ENCODE measurements around the gene GSN. TPM values are rescaled to one million over a fixed set of nuclear protein-coding genes. Genes with fewer than 3 reads are reported as not detected.

GSN gene
- polyA plus RNA-seq, 1 donor from 2014 or later: 69.4 TPM

- no peak overlapping the region for H3K4me3 Mint-ChIP-seq
- no peaks in the 10 kb centered on the region for H3K27me3 Mint-ChIP-seq
- H3K9me3 Mint-ChIP-seq: no peaks in the 10 kb centered on the region
- H3K4me1 Mint-ChIP-seq: peaks cover 10 to 18% (median 16%) of the 10 kb centered on the region in 3 donors
- H3K36me3 Mint-ChIP-seq: no peaks in the 10 kb centered on the region
- no peak overlapping the region for H3K27ac Mint-ChIP-seq
These were observed 95.1 kb downstream of the GSN start for GRCh38 chr9:121362813-121363621.

- Mint-ChIP-seq H3K36me3 (no peaks in the 10 kb centered on the region), H3K27ac (peak overlapping the region in 1 of 3 donors; percentile 91), H3K4me1 (peaks cover 11 to 20% (median 15%) of the 10 kb centered on the region in 3 donors)
These were observed 95.6 kb downstream of the GSN start for GRCh38 chr9:121363622-121363961.

GRCh38 chr9:121364077-121364476 is 96.1 kb downstream of the GSN start:
- Mint-ChIP-seq H3K4me3 (no peak overlapping the region), H3K4me1 (peaks cover 10 to 15% (median 11%) of the 10 kb centered on the region in 3 donors), H3K9me3 (no peaks in the 10 kb centered on the region), H3K27me3 (no peaks in the 10 kb centered on the region), H3K36me3 (no peaks in the 10 kb centered on the region), H3K27ac (peak overlapping the region in 1 of 3 donors; percentile 91)

More at GRCh38 chr9:121363622-121363961, 95.6 kb downstream of the GSN start:
- Mint-ChIP-seq H3K9me3 (no peaks in the 10 kb centered on the region), H3K4me3 (no peak overlapping the region), H3K27me3 (no peaks in the 10 kb centered on the region)

- H3K27ac Mint-ChIP-seq: peak overlapping the region in 1 of 3 donors; percentile 7
- H3K9me3 Mint-ChIP-seq: no peaks in the 10 kb centered on the region
- H3K4me3 Mint-ChIP-seq: no peak overlapping the region
- no peaks in the 10 kb centered on the region for H3K27me3 Mint-ChIP-seq
- H3K4me1 Mint-ChIP-seq: peaks cover 5 to 13% (median 9%) of the 10 kb centered on the region in 3 donors
- no peaks in the 10 kb centered on the region for H3K36me3 Mint-ChIP-seq
These were observed 96.9 kb downstream of the GSN start for GRCh38 chr9:121364886-121365285.

DNA sequence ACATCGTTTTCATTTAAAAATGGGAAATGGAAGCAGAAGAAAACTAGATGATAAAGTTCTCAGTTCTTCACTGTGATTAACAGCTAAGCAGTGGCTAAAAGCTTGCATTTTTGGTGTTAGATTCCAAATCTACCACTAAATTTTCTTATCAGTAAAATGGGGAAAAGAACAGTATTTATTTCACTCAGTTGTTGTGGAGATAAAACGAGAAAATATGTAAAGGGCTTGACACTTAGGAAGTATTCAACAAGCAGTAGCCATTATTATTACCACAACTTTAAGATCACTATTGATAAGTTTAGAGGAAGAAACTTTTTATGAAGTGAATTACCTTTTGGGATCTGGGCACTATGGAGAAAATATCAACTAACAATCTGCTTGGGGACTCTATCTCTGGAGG is 97.6 kb downstream of the GSN start:
- H3K9me3 Mint-ChIP-seq: peaks cover 0 to 3% (median 0%) of the 10 kb centered on the region in 3 donors
- H3K27me3 Mint-ChIP-seq: no peaks in the 10 kb centered on the region
- no peak overlapping the region for H3K27ac Mint-ChIP-seq
- H3K4me3 Mint-ChIP-seq: peak overlapping the region in 1 of 4 donors; percentile 1
- peaks cover 8 to 16% (median 13%) of the 10 kb centered on the region in 3 donors for H3K4me1 Mint-ChIP-seq
- H3K36me3 Mint-ChIP-seq: no peaks in the 10 kb centered on the region

DNA sequence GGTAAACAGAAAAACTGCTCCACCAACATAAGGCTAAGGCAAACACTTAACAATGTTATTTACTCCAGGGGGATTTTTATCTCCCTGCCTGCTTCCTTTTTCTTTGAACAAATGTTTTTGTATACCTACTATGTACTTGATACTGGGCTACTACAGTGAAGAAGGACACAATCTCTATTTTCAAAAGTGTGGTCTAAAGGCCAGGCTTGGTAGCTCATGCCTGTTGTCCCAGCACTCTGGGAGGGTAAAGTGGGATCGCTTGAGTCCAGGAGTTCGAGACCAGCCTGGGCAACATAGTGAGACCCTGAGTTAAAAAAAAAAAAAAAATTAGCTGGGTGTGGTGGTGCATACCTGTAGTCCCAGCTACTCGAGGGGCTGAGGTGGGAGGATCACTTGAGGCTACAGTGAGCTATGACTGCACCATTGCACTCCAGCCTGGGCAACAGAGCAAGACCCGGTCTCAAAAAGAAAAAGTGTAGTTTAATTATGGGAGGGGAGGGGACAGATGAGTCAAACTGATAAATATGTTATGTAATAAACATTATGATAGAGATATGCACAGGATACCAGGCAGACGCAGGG is 98.7 kb downstream of the GSN start:
- Mint-ChIP-seq H3K4me3 (peak overlapping the region in 1 of 4 donors; percentile 17), H3K9me3 (peaks cover 0 to 3% (median 0%) of the 10 kb centered on the region in 3 donors), H3K36me3 (no peaks in the 10 kb centered on the region), H3K4me1 (peaks cover 9 to 20% (median 14%) of the 10 kb centered on the region in 3 donors), H3K27me3 (no peaks in the 10 kb centered on the region), H3K27ac (no peak overlapping the region)

GRCh38 chr9:121367306-121368137 is 99.6 kb downstream of the GSN start:
- H3K27me3 Mint-ChIP-seq: no peaks in the 10 kb centered on the region
- no peaks in the 10 kb centered on the region for H3K36me3 Mint-ChIP-seq
- peaks cover 11 to 20% (median 14%) of the 10 kb centered on the region in 3 donors for H3K4me1 Mint-ChIP-seq
- peaks cover 0 to 3% (median 0%) of the 10 kb centered on the region in 3 donors for H3K9me3 Mint-ChIP-seq
- peak overlapping the region; percentile 46 to 97 (median 79) for H3K4me3 Mint-ChIP-seq
- peak overlapping the region in 1 of 3 donors; percentile 9 for H3K27ac Mint-ChIP-seq

DNA sequence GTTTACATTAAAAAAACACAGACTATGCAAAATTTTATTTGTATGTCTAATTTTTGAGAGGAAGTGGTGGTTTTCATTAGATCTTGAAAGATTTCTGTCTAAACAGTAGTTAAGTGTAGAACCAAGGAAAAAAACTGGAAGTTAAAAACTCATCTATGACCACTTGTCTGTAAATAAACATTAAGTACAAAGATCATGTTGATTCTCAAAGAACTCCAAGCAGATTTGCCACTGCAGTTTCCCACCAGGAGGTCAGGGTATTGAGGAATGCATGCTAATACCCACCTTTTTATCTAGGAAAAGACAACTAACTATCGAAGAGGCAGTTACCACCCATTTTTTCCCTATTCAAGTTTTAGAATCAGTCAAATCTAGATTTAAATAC is 100.2 kb downstream of the GSN start:
- H3K27ac Mint-ChIP-seq: peak overlapping the region in 1 of 3 donors; percentile 9

DNA sequence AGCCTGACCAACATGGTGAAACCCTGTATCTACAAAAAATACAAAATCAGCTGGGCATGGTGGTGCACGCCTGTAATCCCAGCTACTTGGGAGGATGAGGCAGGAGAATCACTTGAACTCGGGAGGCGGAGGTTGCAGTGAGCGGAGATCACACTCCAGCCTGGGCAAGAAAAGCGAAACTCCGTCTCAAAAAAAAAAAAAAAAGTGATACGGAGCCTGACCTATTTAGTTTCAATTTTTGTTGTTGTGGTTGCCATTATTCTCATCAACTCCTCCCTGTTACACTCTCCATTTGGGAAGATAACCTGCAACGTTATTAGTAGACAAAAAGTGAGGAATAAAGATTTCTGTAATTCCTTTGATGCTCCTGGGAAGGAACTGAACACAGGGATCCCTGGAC is 100.8 kb downstream of the GSN start:
- peak overlapping the region; percentile 84 to 97 (median 94) for H3K4me3 Mint-ChIP-seq
- peaks cover 13 to 20% (median 14%) of the 10 kb centered on the region in 3 donors for H3K4me1 Mint-ChIP-seq
- H3K9me3 Mint-ChIP-seq: peaks cover 0 to 3% (median 0%) of the 10 kb centered on the region in 3 donors
- no peaks in the 10 kb centered on the region for H3K36me3 Mint-ChIP-seq
- no peaks in the 10 kb centered on the region for H3K27me3 Mint-ChIP-seq
- H3K27ac Mint-ChIP-seq: no peak overlapping the region

More for the DNA sequence above, 100.2 kb downstream of the GSN start:
- Mint-ChIP-seq H3K4me3 (peak overlapping the region; percentile 46 to 97 (median 79)), H3K36me3 (no peaks in the 10 kb centered on the region), H3K27me3 (no peaks in the 10 kb centered on the region), H3K9me3 (peaks cover 0 to 3% (median 0%) of the 10 kb centered on the region in 3 donors), H3K4me1 (peaks cover 13 to 20% (median 14%) of the 10 kb centered on the region in 3 donors)

GRCh38 chr9:121369595-121370265 is 101.8 kb downstream of the GSN start, which contains the start of gene STOM:
TSS of gene STOM (minus strand) at chr9:121370250. CDS start at chr9:121370187, 63 bp downstream.
- H3K4me1 Mint-ChIP-seq: peaks cover 13 to 19% (median 14%) of the 10 kb centered on the region in 3 donors

DNA sequence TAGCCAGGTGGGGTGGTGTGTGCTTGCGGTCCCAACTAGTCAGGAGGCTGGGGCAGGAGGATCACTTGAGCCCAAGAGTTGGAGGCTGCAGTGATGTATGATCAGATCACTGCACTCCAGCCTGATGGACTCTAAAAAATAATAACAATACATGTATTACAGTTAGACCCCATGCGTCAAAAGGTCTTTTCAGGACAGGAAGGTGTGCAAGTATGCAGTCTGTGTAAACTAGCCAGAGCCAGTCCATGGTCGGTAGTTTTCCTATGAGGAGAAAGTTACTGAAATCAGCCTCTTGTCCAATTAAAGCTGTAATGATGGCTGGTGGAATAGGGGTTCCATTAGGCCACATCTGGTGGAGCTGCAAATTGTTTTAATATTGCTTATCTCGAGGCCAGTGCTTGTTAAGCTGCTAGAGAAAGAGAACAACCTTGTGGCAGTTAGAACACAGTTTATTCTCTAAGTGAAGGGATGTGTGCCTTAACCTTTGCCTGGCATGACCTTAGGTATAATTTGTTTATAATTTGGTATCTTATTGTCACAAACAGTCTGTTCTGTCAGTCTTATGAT is 103.6 kb downstream of the GSN start:
- peak overlapping the region; percentile 9 to 84 (median 64) for H3K4me3 Mint-ChIP-seq
- H3K36me3 Mint-ChIP-seq: no peaks in the 10 kb centered on the region
- no peaks in the 10 kb centered on the region for H3K27me3 Mint-ChIP-seq
- H3K27ac Mint-ChIP-seq: no peak overlapping the region
- H3K4me1 Mint-ChIP-seq: peaks cover 13 to 19% (median 14%) of the 10 kb centered on the region in 3 donors
- peaks cover 0 to 3% (median 0%) of the 10 kb centered on the region in 3 donors for H3K9me3 Mint-ChIP-seq

More at GRCh38 chr9:121369595-121370265, 101.8 kb downstream of the GSN start, which contains the start of gene STOM:
- peaks cover 0 to 3% (median 0%) of the 10 kb centered on the region in 3 donors for H3K9me3 Mint-ChIP-seq
- no peaks in the 10 kb centered on the region for H3K36me3 Mint-ChIP-seq
- H3K27ac Mint-ChIP-seq: peak within 1 kb of the TSS; percentile 10 to 94 (median 21)
- H3K4me3 Mint-ChIP-seq: peak within 1 kb of the TSS; percentile 84 to 97 (median 94)
- no peaks in the 10 kb centered on the region for H3K27me3 Mint-ChIP-seq

DNA sequence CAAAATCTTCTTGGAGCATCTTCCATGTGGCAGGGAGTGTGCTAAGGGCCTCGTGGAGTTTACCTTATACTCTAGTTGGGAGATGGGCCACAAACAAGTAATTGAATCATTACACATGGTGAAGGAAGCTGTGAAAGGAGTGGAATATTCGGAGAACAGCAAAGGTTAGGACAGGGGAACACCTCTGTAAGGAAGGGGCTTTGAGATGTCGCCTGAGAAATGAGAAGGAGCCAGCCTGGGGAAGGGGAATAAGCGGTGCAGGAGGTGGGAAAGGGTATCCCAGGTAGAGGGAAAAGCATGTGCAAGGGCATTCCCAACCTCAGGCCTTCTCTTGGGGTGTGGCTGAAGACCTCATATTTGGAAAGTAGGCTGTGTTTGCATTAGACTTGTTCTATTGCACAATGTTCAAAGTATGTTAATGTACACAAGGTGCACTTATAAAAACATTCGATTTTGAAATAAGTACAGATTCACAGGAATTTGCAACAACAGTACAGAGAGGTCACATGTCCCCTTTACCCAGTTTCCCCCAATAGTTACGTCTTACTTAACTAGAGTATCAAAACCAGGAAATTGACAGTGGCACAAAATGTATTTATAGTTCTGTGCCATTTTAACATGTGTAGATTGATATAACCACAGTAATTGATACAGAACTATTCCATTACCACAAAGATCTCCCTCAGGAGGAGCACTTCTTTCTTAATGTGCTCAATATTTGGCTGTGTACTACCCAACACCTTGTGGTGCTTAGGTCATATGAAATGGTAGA is 104.5 kb downstream of the GSN start:
- Mint-ChIP-seq H3K9me3 (peaks cover 0 to 3% (median 0%) of the 10 kb centered on the region in 3 donors), H3K4me1 (peaks cover 13 to 19% (median 14%) of the 10 kb centered on the region in 3 donors), H3K36me3 (no peaks in the 10 kb centered on the region), H3K27me3 (no peaks in the 10 kb centered on the region), H3K4me3 (peak overlapping the region in 2 of 4 donors; percentile 41 to 84), H3K27ac (peak overlapping the region in 2 of 3 donors; percentile 17 to 74)
